Ectodermal cell (in vitro differentiated cells): ENCODE measurements around the gene AKAP8.

Experiments
- H3K27ac ChIP-seq: 2 replicates; pipeline ENCODE4 v1.7.0; 2013; ENCODE audit warnings: mild to moderate bottlenecking, low read depth, low read length; ENCODE audit not compliant: insufficient read depth, poor library complexity, severe bottlenecking
- H3K27me3 ChIP-seq: 2 replicates; pipeline ENCODE4 v1.7.0; 2013; ENCODE audit warnings: mild to moderate bottlenecking, low read length; ENCODE audit not compliant: insufficient read depth, control insufficient read depth, poor library complexity, severe bottlenecking
- H3K36me3 ChIP-seq: one replicate; pipeline ENCODE4 v1.7.0; 2013; ENCODE audit warnings: low read length; ENCODE audit not compliant: control insufficient read depth, insufficient read depth
- H3K4me1 ChIP-seq: one replicate; pipeline ENCODE4 v1.7.0; 2013; ENCODE audit warnings: low read length; ENCODE audit not compliant: control insufficient read depth, insufficient read depth
- H3K4me3 ChIP-seq: 2 replicates; pipeline ENCODE4 v1.7.0; 2013; ENCODE audit warnings: low read depth, low read length, control low read depth; ENCODE audit not compliant: insufficient read depth
- H3K9me3 ChIP-seq: 2 replicates; pipeline ENCODE4 v1.7.0; 2013; ENCODE audit warnings: mild to moderate bottlenecking, low read length, moderate library complexity; ENCODE audit not compliant: control insufficient read depth
- WGBS, 2 experiments: methylation state at CpG; one replicate each; pipeline ENCODE4 v1.1.7; 2013; ENCODE audit warnings: missing lambda C conversion rate in 2 of 2; 5-methylcytosine and 5-hydroxymethylcytosine counted together

Gene AKAP8

GRCh38 chr19:15318241-15318691 lies 61.3 kb downstream of the AKAP8 start:
- Histone ChIP-seq H3K4me1 (no peaks in the 10 kb centered on the region), H3K9me3 (no peaks in the 10 kb centered on the region), H3K27me3 (no peaks in the 10 kb centered on the region), H3K27ac (no peak overlapping the region), H3K4me3 (no peak overlapping the region), H3K36me3 (no peaks in the 10 kb centered on the region)
- WGBS, 2 experiments, result 86 to 93% methylated on average over 5 of the region's 6 CpGs

- Histone ChIP-seq H3K4me3 (no peak overlapping the region), H3K4me1 (no peaks in the 10 kb centered on the region), H3K36me3 (no peaks in the 10 kb centered on the region), H3K27me3 (no peaks in the 10 kb centered on the region), H3K9me3 (no peaks in the 10 kb centered on the region), H3K27ac (no peak overlapping the region)
- 64 to 72% methylated on average over 3 of the region's 3 CpGs for WGBS, 2 experiments
Observed at GRCh38 chr19:15317392-15318071, 62.1 kb downstream of the AKAP8 start.

GRCh38 chr19:15316498-15316897 lies 63.1 kb downstream of the AKAP8 start:
- no peaks in the 10 kb centered on the region for H3K27me3 ChIP-seq
- no peak overlapping the region for H3K4me3 ChIP-seq
- no peak overlapping the region for H3K27ac ChIP-seq
- WGBS, 2 experiments, result 94 to 97% methylated on average over 2 of the region's 2 CpGs
- no peaks in the 10 kb centered on the region for H3K36me3 ChIP-seq
- H3K4me1 ChIP-seq, result no peaks in the 10 kb centered on the region
- H3K9me3 ChIP-seq, result no peaks in the 10 kb centered on the region

GRCh38 chr19:15315101-15315500 lies 64.5 kb downstream of the AKAP8 start:
- no peak overlapping the region for H3K27ac ChIP-seq
- H3K4me1 ChIP-seq, result no peaks in the 10 kb centered on the region
- no peaks in the 10 kb centered on the region for H3K9me3 ChIP-seq
- WGBS, 2 experiments, result 95 to 96% methylated on average over 6 of the region's 6 CpGs
- no peaks in the 10 kb centered on the region for H3K36me3 ChIP-seq
- no peak overlapping the region for H3K4me3 ChIP-seq
- no peaks in the 10 kb centered on the region for H3K27me3 ChIP-seq

GRCh38 chr19:15313649-15314279 lies 65.8 kb downstream of the AKAP8 start:
- Histone ChIP-seq H3K4me1 (no peaks in the 10 kb centered on the region), H3K27me3 (no peaks in the 10 kb centered on the region), H3K27ac (no peak overlapping the region), H3K4me3 (no peak overlapping the region), H3K9me3 (no peaks in the 10 kb centered on the region), H3K36me3 (no peaks in the 10 kb centered on the region)
- WGBS, 2 experiments, result 91 to 98% methylated on average over 7 of the region's 7 CpGs

- Histone ChIP-seq H3K36me3 (no peaks in the 10 kb centered on the region), H3K27ac (no peak overlapping the region), H3K4me1 (peaks cover 4% of the 10 kb centered on the region), H3K4me3 (no peak overlapping the region), H3K9me3 (no peaks in the 10 kb centered on the region), H3K27me3 (no peaks in the 10 kb centered on the region)
- WGBS, 2 experiments, result 95 to 98% methylated on average over 2 of the region's 2 CpGs
Observed at GRCh38 chr19:15307169-15307568, 72.4 kb downstream of the AKAP8 start.

GRCh38 chr19:15305582-15306334 lies 73.8 kb downstream of the AKAP8 start:
- 95 to 96% methylated on average over 3 of the region's 3 CpGs for WGBS, 2 experiments
- Histone ChIP-seq H3K4me1 (peaks cover 4% of the 10 kb centered on the region), H3K36me3 (no peaks in the 10 kb centered on the region), H3K27me3 (no peaks in the 10 kb centered on the region), H3K9me3 (no peaks in the 10 kb centered on the region), H3K4me3 (no peak overlapping the region), H3K27ac (no peak overlapping the region)

GRCh38 chr19:15304140-15304705 lies 75.4 kb downstream of the AKAP8 start:
- no peak overlapping the region for H3K4me3 ChIP-seq

More at GRCh38 chr19:15304140-15304705, 75.4 kb downstream of the AKAP8 start:
- 89 to 90% methylated on average over 10 of the region's 10 CpGs for WGBS, 2 experiments
- Histone ChIP-seq H3K9me3 (no peaks in the 10 kb centered on the region), H3K27ac (no peak overlapping the region), H3K36me3 (no peaks in the 10 kb centered on the region), H3K4me1 (peaks cover 6% of the 10 kb centered on the region), H3K27me3 (no peaks in the 10 kb centered on the region)
